Stimulated activated memory B cell treated with anti-CD40 and anti-IgM and Interleukin-4, amounts not matched to agents 10 μg/mL and 1 μg/mL and 100 μg/mL, for 72 hours (primary cell): ENCODE measurements around the gene TUFT1.

ENCODE experiments used
- ATAC-seq: fragments of 150-1000 bp; cut with Tn5 transposase; 2 replicates; pipeline ENCODE4 v1.10.0; 2021
- H3K27ac Mint-ChIP-seq: one replicate; pipeline ENCODE4 v1.8.0; 2022; ENCODE audit warnings: mild to moderate bottlenecking, mixed read lengths
- H3K27me3 Mint-ChIP-seq: one replicate; pipeline ENCODE4 v1.8.0; 2022; ENCODE audit warnings: mixed read lengths
- H3K36me3 Mint-ChIP-seq: one replicate; pipeline ENCODE4 v1.8.0; 2022; ENCODE audit warnings: mixed read lengths
- H3K4me1 Mint-ChIP-seq: one replicate; pipeline ENCODE4 v1.8.0; 2022; ENCODE audit warnings: mixed read lengths
- H3K4me3 Mint-ChIP-seq: one replicate; pipeline ENCODE4 v1.8.0; 2022; ENCODE audit warnings: mild to moderate bottlenecking, moderate library complexity, mixed read lengths
- H3K9me3 Mint-ChIP-seq: one replicate; pipeline ENCODE4 v1.8.0; 2022; ENCODE audit warnings: mixed read lengths

TUFT1 gene

GRCh38 chr1:151509350-151510019 lies 30.6 kb upstream of the TUFT1 start:
- Mint-ChIP-seq H3K4me3 (no peak overlapping the region), H3K27ac (no peak overlapping the region), H3K36me3 (no peaks in the 10 kb centered on the region), H3K27me3 (no peaks in the 10 kb centered on the region), H3K9me3 (no peaks in the 10 kb centered on the region), H3K4me1 (peaks cover 34% of the 10 kb centered on the region)
- no peak for ATAC-seq

- peaks cover 34% of the 10 kb centered on the region for H3K4me1 Mint-ChIP-seq
- no peak for ATAC-seq
- H3K27ac Mint-ChIP-seq, result no peak overlapping the region
- H3K36me3 Mint-ChIP-seq, result no peaks in the 10 kb centered on the region
- no peaks in the 10 kb centered on the region for H3K27me3 Mint-ChIP-seq
- no peaks in the 10 kb centered on the region for H3K9me3 Mint-ChIP-seq
- peak overlapping the region; percentile 94 for H3K4me3 Mint-ChIP-seq
Measured at GRCh38 chr1:151510020-151510405, 30.1 kb upstream of the TUFT1 start.

GRCh38 chr1:151510614-151510956 lies 29.5 kb upstream of the TUFT1 start:
- Mint-ChIP-seq H3K9me3 (no peaks in the 10 kb centered on the region), H3K36me3 (no peaks in the 10 kb centered on the region), H3K27ac (no peak overlapping the region), H3K27me3 (no peaks in the 10 kb centered on the region), H3K4me1 (peaks cover 34% of the 10 kb centered on the region), H3K4me3 (peak overlapping the region; percentile 94)
- no peak for ATAC-seq

- Mint-ChIP-seq H3K27me3 (no peaks in the 10 kb centered on the region), H3K27ac (peak within 1 kb of the TSS; percentile 57), H3K4me3 (peak within 1 kb of the TSS; percentile 94), H3K9me3 (no peaks in the 10 kb centered on the region), H3K4me1 (peaks cover 34% of the 10 kb centered on the region), H3K36me3 (no peaks in the 10 kb centered on the region)
- peak; percentile 97 for ATAC-seq
Measured at GRCh38 chr1:151510957-151511635, 29.0 kb upstream of the TUFT1 start, which contains the start of gene CGN. Gene CGN (plus strand): TSS chr1:151511387. CDS start chr1:151518520, 7,133 bp downstream.

GRCh38 chr1:151511636-151512215 lies 28.4 kb upstream of the TUFT1 start:
- Mint-ChIP-seq H3K27me3 (no peaks in the 10 kb centered on the region), H3K4me1 (peaks cover 34% of the 10 kb centered on the region), H3K4me3 (peak overlapping the region; percentile 94), H3K27ac (peak overlapping the region; percentile 57), H3K9me3 (no peaks in the 10 kb centered on the region), H3K36me3 (no peaks in the 10 kb centered on the region)
- peak; percentile 44 for ATAC-seq

- Mint-ChIP-seq H3K27ac (no peak overlapping the region), H3K4me1 (peaks cover 34% of the 10 kb centered on the region), H3K36me3 (no peaks in the 10 kb centered on the region), H3K4me3 (no peak overlapping the region), H3K27me3 (no peaks in the 10 kb centered on the region), H3K9me3 (no peaks in the 10 kb centered on the region)
- no peak for ATAC-seq
Measured at GRCh38 chr1:151512326-151512725, 27.8 kb upstream of the TUFT1 start.

- Mint-ChIP-seq H3K4me1 (peaks cover 34% of the 10 kb centered on the region), H3K27me3 (no peaks in the 10 kb centered on the region), H3K27ac (no peak overlapping the region), H3K36me3 (no peaks in the 10 kb centered on the region), H3K4me3 (no peak overlapping the region), H3K9me3 (no peaks in the 10 kb centered on the region)
- ATAC-seq, result no peak
Measured at GRCh38 chr1:151512801-151513625, 27.1 kb upstream of the TUFT1 start.

- Mint-ChIP-seq H3K9me3 (no peaks in the 10 kb centered on the region), H3K36me3 (no peaks in the 10 kb centered on the region), H3K27ac (no peak overlapping the region), H3K4me1 (peaks cover 34% of the 10 kb centered on the region), H3K4me3 (no peak overlapping the region), H3K27me3 (no peaks in the 10 kb centered on the region)
- no peak for ATAC-seq
Measured at GRCh38 chr1:151513626-151514121, 26.4 kb upstream of the TUFT1 start.

GRCh38 chr1:151514366-151514765 lies 25.7 kb upstream of the TUFT1 start:
- Mint-ChIP-seq H3K9me3 (no peaks in the 10 kb centered on the region), H3K27ac (no peak overlapping the region), H3K4me1 (peaks cover 34% of the 10 kb centered on the region), H3K36me3 (no peaks in the 10 kb centered on the region), H3K27me3 (no peaks in the 10 kb centered on the region), H3K4me3 (no peak overlapping the region)
- no peak for ATAC-seq

- H3K9me3 Mint-ChIP-seq, result no peaks in the 10 kb centered on the region
- H3K4me3 Mint-ChIP-seq, result no peak overlapping the region
- no peaks in the 10 kb centered on the region for H3K27me3 Mint-ChIP-seq
- H3K27ac Mint-ChIP-seq, result no peak overlapping the region
- H3K36me3 Mint-ChIP-seq, result no peaks in the 10 kb centered on the region
- peaks cover 33% of the 10 kb centered on the region for H3K4me1 Mint-ChIP-seq
- ATAC-seq, result no peak
Measured at GRCh38 chr1:151515265-151515664, 24.8 kb upstream of the TUFT1 start.

GRCh38 chr1:151516031-151516511 lies 24.0 kb upstream of the TUFT1 start:
- H3K27me3 Mint-ChIP-seq, result no peaks in the 10 kb centered on the region
- H3K9me3 Mint-ChIP-seq, result no peaks in the 10 kb centered on the region
- no peak for ATAC-seq
- peaks cover 26% of the 10 kb centered on the region for H3K4me1 Mint-ChIP-seq
- H3K4me3 Mint-ChIP-seq, result no peak overlapping the region
- H3K27ac Mint-ChIP-seq, result no peak overlapping the region
- H3K36me3 Mint-ChIP-seq, result no peaks in the 10 kb centered on the region

GRCh38 chr1:151518431-151518830 lies 21.7 kb upstream of the TUFT1 start:
- Mint-ChIP-seq H3K9me3 (no peaks in the 10 kb centered on the region), H3K27me3 (no peaks in the 10 kb centered on the region), H3K4me1 (peaks cover 6% of the 10 kb centered on the region), H3K4me3 (no peak overlapping the region), H3K36me3 (no peaks in the 10 kb centered on the region), H3K27ac (no peak overlapping the region)
- ATAC-seq, result no peak

- Mint-ChIP-seq H3K27me3 (no peaks in the 10 kb centered on the region), H3K36me3 (no peaks in the 10 kb centered on the region), H3K4me1 (peaks cover 1% of the 10 kb centered on the region), H3K27ac (no peak overlapping the region), H3K9me3 (no peaks in the 10 kb centered on the region), H3K4me3 (no peak overlapping the region)
- no peak for ATAC-seq
Measured at GRCh38 chr1:151518936-151519335, 21.2 kb upstream of the TUFT1 start.

GRCh38 chr1:151519667-151520066 lies 20.4 kb upstream of the TUFT1 start:
- Mint-ChIP-seq H3K36me3 (peaks cover 3% of the 10 kb centered on the region), H3K4me3 (no peak overlapping the region), H3K9me3 (no peaks in the 10 kb centered on the region), H3K4me1 (peaks cover 3% of the 10 kb centered on the region), H3K27ac (no peak overlapping the region), H3K27me3 (peaks cover 6% of the 10 kb centered on the region)
- ATAC-seq, result no peak

GRCh38 chr1:151520359-151520758 lies 19.8 kb upstream of the TUFT1 start:
- Mint-ChIP-seq H3K9me3 (no peaks in the 10 kb centered on the region), H3K27ac (no peak overlapping the region), H3K36me3 (peaks cover 4% of the 10 kb centered on the region), H3K4me3 (no peak overlapping the region), H3K4me1 (peaks cover 10% of the 10 kb centered on the region), H3K27me3 (peaks cover 9% of the 10 kb centered on the region)
- ATAC-seq, result no peak
